HepG2 (cell line): ENCODE results near the gene ETFDH. TPM values are rescaled to one million over a fixed set of nuclear protein-coding genes. Genes with fewer than 3 reads are reported as not detected.

ENCODE experiments used
- ATAC-seq: fragments of 200-7000 bp; cut with Tn5 transposase; 3 replicates; pipeline ENCODE4 v1.9.1; 2020; ENCODE audit warnings: mild to moderate bottlenecking, moderate library complexity
- BruUV-seq: library from RNA; stranded (reverse); fragments of 400-500 nt; replicated peaks from 2 replicates; lab custom pipeline; 2021; lab: Mats Ljungman, UMichigan
- CTCF ChIA-PET: fragments of 300-600 bp; formaldehyde crosslinking; extraction: SDS; loops from one replicate; lab custom pipeline; 2021; ENCODE audit warnings: low total read pairs, inconsistent platforms, low intra/inter-chr PET ratio; lab: Yijun Ruan, JAX
- POLR2A ChIA-PET: fragments of 350-600 bp; sonication (Branson Sonifier 250); formaldehyde crosslinking; loops from one replicate; lab custom pipeline; 2020; ENCODE audit warnings: antibody characterized with exemption, inconsistent platforms; lab: Yijun Ruan, JAX
- DNase-seq: peaks from one replicate; pipeline ENCODE4 v3.0.0-alpha.2; 2015; ENCODE audit warnings: low spot score
- FAIRE-seq: peaks from 3 replicates; lab custom pipeline; 2011; peaks lifted over from hg19 to GRCh38; lab: Jason Lieb, UNC
- H2AFZ ChIP-seq: one replicate; pipeline ENCODE4 v1.6.1; 2011; ENCODE audit warnings: low read length, inconsistent platforms
- H3K27ac ChIP-seq: fragments of 300-600 bp; 3 replicates; pipeline ENCODE4 v1.8.0; 2011; ENCODE audit warnings: mixed run types, mild to moderate bottlenecking, mixed read lengths, low read length, inconsistent platforms; ENCODE audit not compliant: insufficient read depth; ENCODE audit errors: extremely low read length
- H3K27me3 ChIP-seq, 2 experiments: fragments of 200-600 bp in 1 of 2; 2 replicates in 1 of 2; 3 replicates in 1 of 2; pipeline versions ENCODE4 v1.6.0 to v1.8.0; 2011; ENCODE audit warnings: low read length in 2 of 2, mild to moderate bottlenecking in 2 of 2, moderate library complexity in 2 of 2, inconsistent platforms in 1 of 2; ENCODE audit not compliant: insufficient read depth in 2 of 2, control insufficient read depth in 1 of 2
- H3K36me3 ChIP-seq, 2 experiments: fragments of 200-600 bp in 1 of 2; replicated peaks in 1 of 2; 2 replicates in 1 of 2; 3 replicates in 1 of 2; pipeline versions ENCODE4 v1.5.1 to v1.8.0; 2011; ENCODE audit warnings: low read length in 2 of 2, inconsistent platforms in 1 of 2; ENCODE audit not compliant: insufficient read depth in 2 of 2, control insufficient read depth in 1 of 2
- H3K4me1 ChIP-seq: 2 replicates; pipeline ENCODE4 v1.5.1; 2012; ENCODE audit warnings: low read length, inconsistent platforms; ENCODE audit not compliant: insufficient read depth
- H3K4me2 ChIP-seq: 2 replicates; pipeline ENCODE4 v1.6.0; 2011; ENCODE audit warnings: low read depth, low read length, inconsistent platforms
- H3K4me3 ChIP-seq, 3 experiments: fragments of 200-600 bp in 1 of 3; sonication (generic), shearing (Covaris generic) in 1 of 3; replicated peaks in 1 of 3; 2 replicates each; pipeline ENCODE4 v1.5.1; 2011 to 2016; ENCODE audit warnings: low read length in 3 of 3, inconsistent platforms in 2 of 3, low read depth in 2 of 3, mild to moderate bottlenecking in 2 of 3, control low read depth in 1 of 3, mixed read lengths in 1 of 3; ENCODE audit not compliant: insufficient read depth in 1 of 3
- H3K79me2 ChIP-seq: one replicate; pipeline ENCODE4 v1.6.1; 2011; ENCODE audit warnings: low read length, inconsistent platforms; ENCODE audit not compliant: insufficient read depth
- H3K9ac ChIP-seq: 2 replicates; pipeline ENCODE4 v1.6.0; 2011; ENCODE audit warnings: mild to moderate bottlenecking, low read depth, low read length, inconsistent platforms; ENCODE audit not compliant: insufficient read depth
- H3K9me3 ChIP-seq: 2 replicates; pipeline ENCODE4 v1.5.1; 2012; ENCODE audit warnings: mild to moderate bottlenecking, low read length
- H4K20me1 ChIP-seq: 2 replicates; pipeline ENCODE4 v1.6.0; 2011; ENCODE audit warnings: inconsistent platforms, mild to moderate bottlenecking, low read length, moderate library complexity; ENCODE audit not compliant: insufficient read depth
- CEBPB ChIP-seq: IDR thresholded peaks from 2 replicates; pipeline ENCODE4 v1.6.1; 2011; ENCODE audit warnings: low read depth, low read length, improper control_type of control experiment, borderline replicate concordance
- CHCHD3 ChIP-seq: sonication (generic); formaldehyde crosslinking; IDR thresholded peaks from 2 replicates; pipeline ENCODE4 v1.8.0; 2022; ENCODE audit warnings: mild to moderate bottlenecking, missing genetic modification reagents, moderate library complexity
- NPAS2 ChIP-seq: sonication (generic); formaldehyde crosslinking; IDR thresholded peaks from 2 replicates; pipeline ENCODE4 v1.8.0; 2022; ENCODE audit warnings: mild to moderate bottlenecking, missing genetic modification reagents, borderline replicate concordance
- PHF20 ChIP-seq: sonication (generic); formaldehyde crosslinking; IDR thresholded peaks from 2 replicates; pipeline ENCODE4 v1.5.0; 2020; ENCODE audit warnings: mild to moderate bottlenecking, missing genetic modification reagents
- PITX1 ChIP-seq: sonication (generic); formaldehyde crosslinking; IDR thresholded peaks from 2 replicates; pipeline ENCODE4 v1.5.1; 2020; ENCODE audit warnings: mild to moderate bottlenecking, missing genetic modification reagents
- SETDB1 ChIP-seq: sonication (generic); formaldehyde crosslinking; IDR thresholded peaks from 2 replicates; pipeline ENCODE4 v1.5.1; 2020; ENCODE audit warnings: missing genetic modification reagents, mild to moderate bottlenecking, borderline replicate concordance
- TRIM24 ChIP-seq: sonication (generic); formaldehyde crosslinking; IDR thresholded peaks from 2 replicates; pipeline ENCODE4 v1.8.0; 2022; ENCODE audit warnings: mild to moderate bottlenecking, missing genetic modification reagents
- ZFP1 ChIP-seq: IDR thresholded peaks from 2 replicates; pipeline ENCODE4 v1.6.1; 2016
- ZNF235 ChIP-seq: sonication (generic); formaldehyde crosslinking; IDR thresholded peaks from 2 replicates; pipeline ENCODE4 v1.8.1; 2023; ENCODE audit warnings: mild to moderate bottlenecking, missing genetic modification reagents, borderline replicate concordance
- ZNF24 ChIP-seq: fragments of 450-650 bp; IDR thresholded peaks from 2 replicates; pipeline ENCODE4 v1.6.1; 2017; ENCODE audit warnings: antibody characterized with exemption, mild to moderate bottlenecking
- ZNF33A ChIP-seq: sonication (generic); formaldehyde crosslinking; IDR thresholded peaks from 2 replicates; pipeline ENCODE4 v1.5.1; 2020; ENCODE audit warnings: missing genetic modification reagents, mild to moderate bottlenecking, moderate library complexity, borderline replicate concordance
- ZNF350 ChIP-seq: sonication (generic); formaldehyde crosslinking; IDR thresholded peaks from 2 replicates; pipeline ENCODE4 v1.4.0; 2020; ENCODE audit warnings: mild to moderate bottlenecking, low read depth, missing genetic modification reagents, borderline replicate concordance
- WGBS: methylation state at CpG from one replicate; pipeline ENCODE4 v1.1.6; 2017; ENCODE audit warnings: low lambda C conversion rate; 5-methylcytosine and 5-hydroxymethylcytosine counted together
- in situ Hi-C: cut with HindIII; loops from 2 replicates; pipeline ENCODE4 v1.10.0; 2017; ENCODE audit warnings: low pct_unique_long_range_greater_than_20kb; ENCODE audit not compliant: extremely low pct_ligation_motif_present
- intact Hi-C: fragments of 100-400 bp; cut with micrococcal nuclease; formaldehyde crosslinking; loops from one replicate; pipeline ENCODE4 v1.10.0; 2022; ENCODE audit not compliant: unreplicated experiment
- polyA plus RNA-seq, 8 experiments: library from polyadenylated mRNA; depleted of rRNA in 3 of 8; stranded (reverse) in 7 of 8; unstranded in 1 of 8; fragments of >200 nt; fragmentation: Illumina TruSeq in 4 of 8; extraction: Trizol in 4 of 8; gene quantifications; 2 replicates each; pipeline versions ENCODE4 v1.2.1 to v1.2.3, GENCODE V29; 2011 to 2016; ENCODE audit warnings: low read depth in 4 of 8, missing spikeins in 1 of 8, mixed read lengths in 1 of 8; ENCODE audit not compliant: insufficient read depth in 1 of 8
- total RNA-seq, 5 experiments: library from RNA; depleted of rRNA; stranded (reverse); fragments of >200 nt; fragmentation: Illumina TruSeq; extraction: Trizol; gene quantifications; 2 replicates each; pipeline ENCODE4 v1.2.3, GENCODE V29; 2016; ENCODE audit warnings: low read depth in 1 of 5
- TF ChIP-seq, protein P1 (sequence below): sonication (generic); formaldehyde crosslinking; IDR thresholded peaks from 2 replicates; pipeline ENCODE4 v1.9.0; 2021; ENCODE audit warnings: missing genetic modification reagents, mild to moderate bottlenecking, borderline replicate concordance
- TF ChIP-seq, protein P2 (sequence below): sonication (generic); formaldehyde crosslinking; IDR thresholded peaks from 2 replicates; pipeline ENCODE4 v1.8.1; 2023; ENCODE audit warnings: missing genetic modification reagents, mild to moderate bottlenecking, borderline replicate concordance
- TF ChIP-seq, protein P3 (sequence below): sonication (generic); formaldehyde crosslinking; IDR thresholded peaks from 2 replicates; pipeline ENCODE4 v1.4.0; 2020; ENCODE audit warnings: missing genetic modification reagents, mild to moderate bottlenecking, borderline replicate concordance

ETFDH gene
- total and polyA plus RNA-seq, 2 of the 13 experiments (the other 11 are each of a cell fraction or from before 2014, with no cell fraction given) = 14.7 to 17.8 TPM

DNA sequence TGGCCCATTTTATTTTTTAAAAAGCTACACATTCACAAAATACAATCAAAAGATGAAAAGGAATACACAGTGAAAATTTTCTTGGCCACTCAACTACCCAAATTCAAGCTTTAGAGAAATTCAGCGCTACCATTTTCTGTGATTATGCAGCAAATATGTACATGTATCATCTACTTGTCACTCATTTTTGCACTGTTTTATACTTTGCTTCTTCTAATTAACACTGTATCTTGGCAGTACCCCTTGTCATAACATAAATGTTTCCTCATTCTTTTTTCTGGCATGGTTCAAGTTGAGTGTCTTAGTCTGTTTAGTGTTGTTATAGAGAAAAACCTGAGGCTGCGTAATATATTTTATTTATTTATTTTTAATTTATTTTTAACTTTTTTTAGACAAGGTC is 66.8 kb downstream of the ETFDH start:
- Histone ChIP-seq H3K9me3 (no peaks in the 10 kb centered on the region), H3K9ac (no peak overlapping the region)
- no peak for TF ChIP-seq SETDB1 (CRISPR knock-in tag)
- no peak for TF ChIP-seq PHF20 (CRISPR knock-in tag)
- TF ChIP-seq ZNF350 (CRISPR knock-in tag) = no peak
- TF ChIP-seq, protein P1, sequence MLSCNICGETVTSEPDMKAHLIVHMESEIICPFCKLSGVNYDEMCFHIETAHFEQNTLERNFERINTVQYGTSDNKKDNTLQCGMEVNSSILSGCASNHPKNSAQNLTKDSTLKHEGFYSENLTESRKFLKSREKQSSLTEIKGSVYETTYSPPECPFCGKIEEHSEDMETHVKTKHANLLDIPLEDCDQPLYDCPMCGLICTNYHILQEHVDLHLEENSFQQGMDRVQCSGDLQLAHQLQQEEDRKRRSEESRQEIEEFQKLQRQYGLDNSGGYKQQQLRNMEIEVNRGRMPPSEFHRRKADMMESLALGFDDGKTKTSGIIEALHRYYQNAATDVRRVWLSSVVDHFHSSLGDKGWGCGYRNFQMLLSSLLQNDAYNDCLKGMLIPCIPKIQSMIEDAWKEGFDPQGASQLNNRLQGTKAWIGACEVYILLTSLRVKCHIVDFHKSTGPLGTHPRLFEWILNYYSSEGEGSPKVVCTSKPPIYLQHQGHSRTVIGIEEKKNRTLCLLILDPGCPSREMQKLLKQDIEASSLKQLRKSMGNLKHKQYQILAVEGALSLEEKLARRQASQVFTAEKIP = no peak
- TF ChIP-seq NPAS2 (CRISPR knock-in tag) = no peak
- no peak for TF ChIP-seq ZNF24
- TF ChIP-seq, all 625 proteins: peak for 0
- H3K4me2 ChIP-seq = no peak overlapping the region
- DNase-seq (no peak), ATAC-seq (no peak), FAIRE-seq (no peak)
- no peaks in the 10 kb centered on the region for H3K36me3 ChIP-seq
- ChIA-PET POLR2A (no interaction called here), CTCF (no interaction called here)
- no peak overlapping the region for H3K27ac ChIP-seq
- no peak overlapping the region for H3K4me3 ChIP-seq
- 72% methylated on average over 2 of the region's 2 CpGs for WGBS
- intact Hi-C loops = no loop called here
- in situ Hi-C loops = loop anchor here (10.0 to 25.0 kb wide), 2 partner anchors 273 to 446 kb away; no protein-coding TSS in a partner anchor
- no peaks in the 10 kb centered on the region for H3K79me2 ChIP-seq
- H2AFZ ChIP-seq = no peak overlapping the region
- BruUV-seq = no TSS peak
- no peaks in the 10 kb centered on the region for H3K4me1 ChIP-seq
- no peaks in the 10 kb centered on the region for H4K20me1 ChIP-seq
- no peaks in the 10 kb centered on the region for H3K27me3 ChIP-seq

DNA sequence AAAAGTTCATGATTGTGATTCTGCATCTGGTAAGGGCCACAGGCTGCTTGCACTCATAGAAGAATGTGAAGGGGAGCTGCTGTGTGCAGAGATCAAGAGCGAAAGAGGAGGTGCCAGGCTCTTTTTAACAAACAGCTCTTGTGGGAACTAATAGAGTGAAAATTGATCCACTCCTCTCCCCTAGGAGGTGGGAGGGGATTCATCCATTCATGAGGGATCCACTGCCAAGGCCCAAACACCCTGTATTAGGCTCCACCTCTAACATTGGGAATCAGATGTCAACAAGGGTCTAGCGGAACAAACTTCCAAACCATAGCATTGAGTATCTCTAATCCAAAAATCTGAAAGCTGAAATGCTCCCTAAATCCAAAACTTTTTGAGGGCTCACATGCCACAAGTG is 67.5 kb downstream of the ETFDH start:
- Histone ChIP-seq H3K4me3 (no peak overlapping the region), H3K27ac (no peak overlapping the region), H3K9me3 (no peaks in the 10 kb centered on the region), H3K4me2 (no peak overlapping the region), H3K79me2 (no peaks in the 10 kb centered on the region), H3K36me3 (no peaks in the 10 kb centered on the region), H3K9ac (no peak overlapping the region), H3K4me1 (no peaks in the 10 kb centered on the region), H3K27me3 (no peaks in the 10 kb centered on the region), H4K20me1 (no peaks in the 10 kb centered on the region), H2AFZ (no peak overlapping the region)
- CTCF ChIA-PET = no interaction called here
- in situ Hi-C loops = loop anchor here (10.0 to 25.0 kb wide), 2 partner anchors 273 to 445 kb away; no protein-coding TSS in a partner anchor
- POLR2A ChIA-PET = no interaction called here
- BruUV-seq = no TSS peak
- FAIRE-seq (no peak), ATAC-seq (no peak), DNase-seq (no peak)
- intact Hi-C loops = no loop called here
- 52% methylated on average over 2 of the region's 2 CpGs for WGBS
- TF ChIP-seq ZNF33A (CRISPR knock-in tag) = no peak
- TF ChIP-seq ZFP1 (CRISPR knock-in tag) = no peak
- TF ChIP-seq, protein P2, sequence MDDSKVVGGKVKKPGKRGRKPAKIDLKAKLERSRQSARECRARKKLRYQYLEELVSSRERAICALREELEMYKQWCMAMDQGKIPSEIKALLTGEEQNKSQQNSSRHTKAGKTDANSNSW = no peak
- TF ChIP-seq, protein P3, sequence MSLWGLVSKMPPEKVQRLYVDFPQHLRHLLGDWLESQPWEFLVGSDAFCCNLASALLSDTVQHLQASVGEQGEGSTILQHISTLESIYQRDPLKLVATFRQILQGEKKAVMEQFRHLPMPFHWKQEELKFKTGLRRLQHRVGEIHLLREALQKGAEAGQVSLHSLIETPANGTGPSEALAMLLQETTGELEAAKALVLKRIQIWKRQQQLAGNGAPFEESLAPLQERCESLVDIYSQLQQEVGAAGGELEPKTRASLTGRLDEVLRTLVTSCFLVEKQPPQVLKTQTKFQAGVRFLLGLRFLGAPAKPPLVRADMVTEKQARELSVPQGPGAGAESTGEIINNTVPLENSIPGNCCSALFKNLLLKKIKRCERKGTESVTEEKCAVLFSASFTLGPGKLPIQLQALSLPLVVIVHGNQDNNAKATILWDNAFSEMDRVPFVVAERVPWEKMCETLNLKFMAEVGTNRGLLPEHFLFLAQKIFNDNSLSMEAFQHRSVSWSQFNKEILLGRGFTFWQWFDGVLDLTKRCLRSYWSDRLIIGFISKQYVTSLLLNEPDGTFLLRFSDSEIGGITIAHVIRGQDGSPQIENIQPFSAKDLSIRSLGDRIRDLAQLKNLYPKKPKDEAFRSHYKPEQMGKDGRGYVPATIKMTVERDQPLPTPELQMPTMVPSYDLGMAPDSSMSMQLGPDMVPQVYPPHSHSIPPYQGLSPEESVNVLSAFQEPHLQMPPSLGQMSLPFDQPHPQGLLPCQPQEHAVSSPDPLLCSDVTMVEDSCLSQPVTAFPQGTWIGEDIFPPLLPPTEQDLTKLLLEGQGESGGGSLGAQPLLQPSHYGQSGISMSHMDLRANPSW = no peak
- TF ChIP-seq CEBPB = no peak
- no peak for TF ChIP-seq CHCHD3 (CRISPR knock-in tag)
- TF ChIP-seq TRIM24 (CRISPR knock-in tag) = no peak
- TF ChIP-seq PITX1 (CRISPR knock-in tag) = no peak
- no peak for TF ChIP-seq ZNF235 (CRISPR knock-in tag)
